Heart left ventricle (tissue), 16 donors: ENCODE measurements around the gene SLC10A1. TPM values are rescaled to one million over a fixed set of nuclear protein-coding genes. Genes with fewer than 3 reads are reported as not detected.

Experiments used
- ATAC-seq, 4 donors: fragments of 200-7000 bp; cut with Tn5 transposase; one replicate each; pipeline ENCODE4 v1.9.1; 2020 to 2022; ENCODE audit warnings: moderate library complexity in 4 of 4, mild to moderate bottlenecking in 3 of 4, moderate number of reproducible peaks in 1 of 4
- DNase-seq, 5 donors: peaks; one replicate each; pipeline ENCODE4 v3.0.0-alpha.2; 2020
- H3K27ac ChIP-seq, 12 donors: fragments of 200-600 bp; sonication (generic) in 4 of 12; one replicate each; pipeline versions ENCODE4 v1.5.0 to v1.8.0; 2016 to 2022; ENCODE audit warnings: mild to moderate bottlenecking in 2 of 12
- H3K27me3 ChIP-seq, 9 donors: fragments of 200-600 bp; sonication (generic) in 2 of 9; one replicate each; pipeline versions ENCODE4 v1.5.1 to v1.8.0; 2016 to 2022; ENCODE audit warnings: mild to moderate bottlenecking in 3 of 9
- H3K36me3 ChIP-seq, 9 donors: fragments of 200-600 bp; sonication (generic) in 2 of 9; one replicate each; pipeline versions ENCODE4 v1.5.0 to v1.8.0; 2018 to 2022; ENCODE audit warnings: mild to moderate bottlenecking in 2 of 9
- H3K4me1 ChIP-seq, 12 donors: fragments of 200-600 bp; sonication (generic) in 4 of 12; one replicate each; pipeline versions ENCODE4 v1.5.0 to v1.8.0; 2016 to 2022; ENCODE audit warnings: mild to moderate bottlenecking in 3 of 12
- H3K4me3 ChIP-seq, 12 donors: fragments of 200-600 bp; sonication (generic) in 4 of 12; one replicate each; pipeline versions ENCODE4 v1.5.0 to v1.8.0; 2017 to 2022; ENCODE audit warnings: mild to moderate bottlenecking in 9 of 12, moderate library complexity in 4 of 12
- H3K9me3 ChIP-seq, 12 donors: fragments of 200-600 bp; sonication (generic) in 4 of 12; one replicate each; pipeline versions ENCODE4 v1.5.0 to v1.8.0; 2016 to 2022; ENCODE audit warnings: mild to moderate bottlenecking in 1 of 12
- POLR2A ChIP-seq, 2 donors: fragments of 450-650 bp; IDR thresholded peaks; one replicate each; pipeline ENCODE4 v1.6.1; 2017; ENCODE audit warnings: antibody characterized with exemption in 2 of 2, mild to moderate bottlenecking in 2 of 2, moderate library complexity in 2 of 2
- WGBS, 4 donors: extraction: QIAGEN DNeasy Blood & Tissue Kit in 2 of 4; methylation state at CpG; one replicate each; pipeline versions ENCODE4 v1.1.5 to v1.1.7; 2013 to 2018; 5-methylcytosine and 5-hydroxymethylcytosine counted together
- intact Hi-C, 10 donors: fragments of 100-400 bp; cut with DNase I; formaldehyde crosslinking; loops; one replicate each; pipeline versions ENCODE4 v1.11.1 to v1.14.2; 2022
- polyA plus RNA-seq, 2 donors: library from polyadenylated mRNA; stranded (reverse); fragments of 200-250 nt; gene quantifications; one replicate each; pipeline ENCODE4 v1.2.3, GENCODE V29; 2013
- total RNA-seq, 9 donors: library from RNA; depleted of rRNA in 2 of 9; stranded (reverse); fragments of >200 nt in 2 of 9; fragmentation: NEBNext Ultra II Directional in 3 of 9; extraction: Animal tissue kit (Norgen Biotek cat#: 25700) in 3 of 9; gene quantifications; one replicate each; pipeline versions ENCODE4 v1.1.0 to v1.2.4, GENCODE V29; 2016 to 2023
- TF ChIP-seq, protein P1 (sequence below), 12 donors: fragments of 200-600 bp; sonication (generic) in 4 of 12; IDR thresholded peaks; one replicate each; pipeline versions ENCODE4 v1.5.0 to v1.8.0; 2018 to 2022; ENCODE audit warnings: antibody characterized with exemption in 12 of 12, mild to moderate bottlenecking in 5 of 12
- donor health status: ischemic (EF 13 %, LVEDD 7.1; RV severe dilation, severe dysfunction).
- donor health status: healthy with polysubstance abuse.
- donor health status: DM: no; HTN: yes; CAD: no.
- donor health status: DM: no; HTN: no; CAD: no.
- donor health status: ischemic (EF 25% LVEDD 6.9; RV normal size, moderate dysfunction).
- donor health status: ischemic (EF 25% LVEDD 5.7; RV mildly dilated, moderate dysfunction).
- donor health status: healthy.
- donor health status: DM: yes; HTN: yes; CAD: no.
- donor health status: ischemic (EF 35%, LVEDD 5.7; RV mildly dilated, moderate dysfunction).
- donor health status: nonischemic (EF 11% LVEDD 7.7; RV severe dilation, severe dysfunction).
- donor health status: DM: yes; HTN: yes; CAD: no.
- donor health status: PGD.
- donor health status: ischemic (EF 29% LVEDD 5.4; RV normal size, mild dysfunction).
- donor health status: nonischemic (EF 23%, LVEDD 6.1; RV moderate dilation, normal function).

The SLC10A1 gene
- total and polyA plus RNA-seq, 11 donors = not detected

DNA sequence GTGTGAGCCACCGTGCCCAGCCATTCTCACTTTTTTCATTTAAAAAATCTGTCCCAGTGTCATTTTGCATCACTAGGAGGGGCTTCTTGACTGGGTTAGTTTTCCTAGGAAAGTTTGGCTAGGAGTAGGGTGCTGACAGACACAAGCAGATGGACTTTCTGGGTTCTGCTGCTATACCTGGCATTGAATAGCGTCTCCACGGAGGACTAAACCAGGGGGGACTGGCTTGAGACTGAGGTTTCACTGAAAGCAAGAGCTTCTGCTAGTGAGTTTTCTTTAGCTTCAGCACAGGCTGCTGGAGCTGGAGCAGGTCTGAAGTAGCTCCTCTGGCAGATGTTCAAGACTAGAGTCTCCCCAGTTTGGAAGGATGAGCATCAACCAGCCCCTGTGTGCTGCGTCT lies 1.4 kb downstream of the SLC10A1 start:
- Histone ChIP-seq H3K4me3 (no peak overlapping the region), H3K27ac (no peak overlapping the region), H3K27me3 (no peaks in the 10 kb centered on the region), H3K36me3 (no peaks in the 10 kb centered on the region), H3K9me3 (no peaks in the 10 kb centered on the region), H3K4me1 (peaks cover 0 to 8% (median 0%) of the 10 kb centered on the region in 12 donors)
- WGBS, 4 donors = 68 to 94% (median 80%) methylated on average over 4 of the region's 4 CpGs
- TF ChIP-seq POLR2A (IDR thresholded peaks at IDR 0.05) = no peak
- TF ChIP-seq, protein P1, sequence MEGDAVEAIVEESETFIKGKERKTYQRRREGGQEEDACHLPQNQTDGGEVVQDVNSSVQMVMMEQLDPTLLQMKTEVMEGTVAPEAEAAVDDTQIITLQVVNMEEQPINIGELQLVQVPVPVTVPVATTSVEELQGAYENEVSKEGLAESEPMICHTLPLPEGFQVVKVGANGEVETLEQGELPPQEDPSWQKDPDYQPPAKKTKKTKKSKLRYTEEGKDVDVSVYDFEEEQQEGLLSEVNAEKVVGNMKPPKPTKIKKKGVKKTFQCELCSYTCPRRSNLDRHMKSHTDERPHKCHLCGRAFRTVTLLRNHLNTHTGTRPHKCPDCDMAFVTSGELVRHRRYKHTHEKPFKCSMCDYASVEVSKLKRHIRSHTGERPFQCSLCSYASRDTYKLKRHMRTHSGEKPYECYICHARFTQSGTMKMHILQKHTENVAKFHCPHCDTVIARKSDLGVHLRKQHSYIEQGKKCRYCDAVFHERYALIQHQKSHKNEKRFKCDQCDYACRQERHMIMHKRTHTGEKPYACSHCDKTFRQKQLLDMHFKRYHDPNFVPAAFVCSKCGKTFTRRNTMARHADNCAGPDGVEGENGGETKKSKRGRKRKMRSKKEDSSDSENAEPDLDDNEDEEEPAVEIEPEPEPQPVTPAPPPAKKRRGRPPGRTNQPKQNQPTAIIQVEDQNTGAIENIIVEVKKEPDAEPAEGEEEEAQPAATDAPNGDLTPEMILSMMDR (IDR thresholded peaks at IDR 0.05) = no peak
- intact Hi-C loops = no loop called here
- ATAC-seq (no peak), DNase-seq (no peak)

DNA sequence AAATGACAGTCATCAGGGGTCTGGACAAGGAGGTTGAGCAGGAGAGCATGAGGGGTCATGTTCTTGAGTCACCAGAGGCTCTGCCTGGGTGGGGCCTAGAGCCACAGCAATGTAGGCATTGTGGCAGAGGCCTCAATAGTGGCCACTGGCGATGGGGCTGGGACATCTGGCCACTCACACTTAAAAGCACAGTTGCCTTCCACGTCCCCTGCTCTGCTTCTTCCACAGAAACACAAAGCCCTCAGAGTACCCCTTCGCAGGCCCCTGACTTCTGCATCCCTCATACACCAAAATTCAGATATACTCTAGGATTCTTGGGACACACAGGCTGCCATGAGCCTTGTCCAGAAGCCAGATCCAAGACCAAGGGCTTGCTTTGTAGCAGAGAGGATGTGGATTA lies 2.2 kb downstream of the SLC10A1 start:
- 88 to 94% (median 90%) methylated on average over 3 of the region's 3 CpGs for WGBS, 4 donors

DNA sequence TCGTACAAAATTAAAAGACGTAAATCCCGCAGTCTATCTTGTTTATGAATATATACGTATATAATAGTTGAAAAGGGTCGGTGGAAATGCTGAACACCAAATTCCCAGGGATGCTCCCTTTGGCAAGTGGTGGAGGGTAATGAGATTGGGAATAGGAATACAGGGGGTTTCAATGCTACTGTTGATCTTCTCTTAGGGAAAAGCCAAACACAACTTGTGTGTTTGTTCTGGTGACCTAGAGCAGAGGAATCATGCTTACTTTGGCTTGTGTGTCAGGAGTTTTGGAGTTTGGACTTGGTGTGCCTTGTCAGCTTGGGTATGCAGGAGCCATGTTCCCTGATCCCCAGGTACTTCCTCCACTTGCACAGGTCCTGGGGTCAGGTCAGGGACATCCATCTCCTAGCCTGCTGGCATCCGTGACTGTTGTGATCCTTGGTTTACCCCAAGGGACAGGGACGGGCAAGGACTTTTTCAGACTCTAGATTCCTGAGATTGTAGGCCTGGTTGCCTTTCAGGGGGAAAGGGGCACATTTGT lies 4.1 kb downstream of the SLC10A1 start:
- no peak for TF ChIP-seq POLR2A (IDR thresholded peaks at IDR 0.05)
- TF ChIP-seq, protein P1 (IDR thresholded peaks at IDR 0.05) = no peak
- H3K36me3 ChIP-seq = no peaks in the 10 kb centered on the region
- H3K4me1 ChIP-seq = peaks cover 0 to 8% (median 0%) of the 10 kb centered on the region in 12 donors
- DNase-seq (no peak), ATAC-seq (no peak)
- H3K27me3 ChIP-seq = no peaks in the 10 kb centered on the region
- no peak overlapping the region for H3K4me3 ChIP-seq
- no peak overlapping the region for H3K27ac ChIP-seq
- H3K9me3 ChIP-seq = no peaks in the 10 kb centered on the region
- WGBS, 4 donors = 91 to 94% (median 93%) methylated on average over 7 of the region's 7 CpGs
- intact Hi-C loops = no loop called here

More for the DNA sequence above, 2.2 kb downstream of the SLC10A1 start:
- Histone ChIP-seq H3K27me3 (no peaks in the 10 kb centered on the region), H3K36me3 (no peaks in the 10 kb centered on the region), H3K27ac (no peak overlapping the region), H3K9me3 (no peaks in the 10 kb centered on the region), H3K4me1 (peaks cover 0 to 8% (median 0%) of the 10 kb centered on the region in 12 donors), H3K4me3 (no peak overlapping the region)
- TF ChIP-seq POLR2A (IDR thresholded peaks at IDR 0.05) = no peak
- TF ChIP-seq, protein P1 (IDR thresholded peaks at IDR 0.05) = no peak
- intact Hi-C loops = no loop called here
- DNase-seq = no peak
- ATAC-seq = no peak

DNA sequence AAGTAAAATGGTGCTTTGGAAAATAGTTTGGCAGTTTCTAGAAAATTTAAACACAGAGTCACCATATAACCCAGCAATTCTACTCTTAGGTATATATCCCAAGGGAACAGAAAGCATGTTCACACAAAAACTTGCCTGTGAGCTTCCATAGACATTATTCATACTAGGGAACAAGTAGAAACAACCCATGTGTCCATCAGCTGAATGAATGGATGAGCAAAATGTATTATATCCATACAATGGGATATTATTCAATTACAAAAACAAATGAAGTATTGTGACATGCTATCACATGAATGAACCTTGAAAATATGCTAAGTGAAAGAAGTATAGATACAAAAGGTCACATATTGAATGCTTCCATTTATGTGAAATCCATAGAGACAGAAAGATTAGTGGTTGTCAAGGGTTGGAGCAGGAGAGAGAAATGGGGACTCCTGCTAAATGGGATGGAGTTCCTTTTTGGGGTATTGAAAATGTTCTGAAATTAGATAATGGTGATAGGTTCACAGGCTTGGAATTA lies 7.9 kb downstream of the SLC10A1 start:
- peaks cover 0 to 14% (median 7%) of the 10 kb centered on the region in 9 donors for H3K36me3 ChIP-seq
- ATAC-seq = no peak
- no peak for DNase-seq
- intact Hi-C loops = no loop called here
- H3K27me3 ChIP-seq = no peaks in the 10 kb centered on the region
- H3K27ac ChIP-seq = no peak overlapping the region
- no peaks in the 10 kb centered on the region for H3K9me3 ChIP-seq
- H3K4me3 ChIP-seq = no peak overlapping the region
- TF ChIP-seq POLR2A (IDR thresholded peaks at IDR 0.05) = no peak
- TF ChIP-seq, protein P1 (IDR thresholded peaks at IDR 0.05) = no peak
- no peaks in the 10 kb centered on the region for H3K4me1 ChIP-seq
